ENCODE measurements around the gene RSPO1.

DNA sequence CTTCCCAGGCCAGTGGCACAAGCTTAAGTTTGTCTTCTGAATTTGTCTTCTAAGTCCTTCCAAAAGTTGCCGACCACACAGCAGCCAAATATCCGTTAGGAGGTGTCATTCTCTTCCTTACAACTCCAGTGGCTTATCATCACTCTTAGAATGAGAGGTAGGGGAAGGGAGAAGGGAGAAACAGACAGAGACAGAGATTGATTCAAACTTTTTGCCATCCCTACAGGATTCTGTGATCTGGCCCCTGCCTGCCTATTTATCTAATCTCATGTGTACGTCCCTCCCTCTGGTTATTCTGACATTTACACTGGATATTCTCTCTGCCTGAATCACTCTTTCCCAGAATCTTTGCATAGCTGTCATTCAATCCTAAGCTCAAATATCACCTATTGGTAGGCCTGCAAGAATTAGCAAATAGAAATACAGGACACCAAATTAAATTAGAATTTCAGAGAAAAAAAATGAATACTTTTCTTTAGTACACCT lies 38.5 kb downstream of the RSPO1 start:
- no peak for TF ChIP-seq POLR2A (IDR thresholded peaks at IDR 0.05; ENCODE audit: low read length)
- no peak for TF ChIP-seq GATA1 (IDR thresholded peaks at IDR 0.05; ENCODE audit: low read depth, low read length)

Measured in erythroblast (primary cell).